Activated CD4-positive, alpha-beta T cell treated with anti-CD3 and anti-CD28 coated beads, Interleukin-2, Interleukin-4, amounts not matched to agents 100 ng/mL and 50 ng/mL, durations not matched to agents 16 hours and 8 hours (primary cell): Measurements from ENCODE around the gene ACBD3.
A peak's percentile ranks its signal among the peaks of the same experiment; 100 is the strongest.

Experiments used
- DNase-seq: peaks from one replicate; pipeline ENCODE4 v3.0.0-alpha.2; 2020; ENCODE audit warnings: low spot score

Gene ACBD3

GRCh38 chr1:226134170-226135058 is 52.1 kb downstream of the ACBD3 start:
- DNase-seq, result no peak

DNA sequence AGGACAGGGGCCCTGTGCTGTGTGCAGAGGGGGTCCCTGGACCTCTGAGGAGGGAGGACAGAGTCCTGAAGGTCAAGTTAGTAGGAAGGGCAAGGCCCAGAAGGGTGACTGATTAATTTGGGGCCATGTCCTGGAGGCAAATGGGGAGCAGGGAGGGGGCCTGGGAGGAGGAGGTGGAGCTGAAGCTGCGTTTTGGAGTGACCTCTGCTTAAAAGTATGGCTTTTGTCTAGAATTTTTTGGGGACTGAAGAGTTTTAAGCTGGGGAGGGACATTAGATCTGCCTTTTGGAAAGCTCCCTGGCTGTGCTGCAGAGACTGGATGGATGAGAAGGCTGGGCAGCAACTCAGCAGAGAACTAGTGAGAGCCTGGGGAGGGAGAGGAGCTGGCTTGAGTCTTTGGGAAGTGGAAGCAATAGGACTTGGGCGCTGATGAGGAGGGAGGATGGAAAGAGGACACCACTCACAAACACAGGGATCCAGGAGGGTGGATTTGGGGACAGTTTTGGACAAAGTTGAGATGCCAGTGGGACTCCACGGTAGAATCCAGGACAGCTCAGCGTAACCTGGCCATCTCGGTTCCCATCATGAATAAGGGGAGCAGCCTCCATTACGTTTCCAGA is 52.9 kb downstream of the ACBD3 start:
- DNase-seq, result no peak

DNA sequence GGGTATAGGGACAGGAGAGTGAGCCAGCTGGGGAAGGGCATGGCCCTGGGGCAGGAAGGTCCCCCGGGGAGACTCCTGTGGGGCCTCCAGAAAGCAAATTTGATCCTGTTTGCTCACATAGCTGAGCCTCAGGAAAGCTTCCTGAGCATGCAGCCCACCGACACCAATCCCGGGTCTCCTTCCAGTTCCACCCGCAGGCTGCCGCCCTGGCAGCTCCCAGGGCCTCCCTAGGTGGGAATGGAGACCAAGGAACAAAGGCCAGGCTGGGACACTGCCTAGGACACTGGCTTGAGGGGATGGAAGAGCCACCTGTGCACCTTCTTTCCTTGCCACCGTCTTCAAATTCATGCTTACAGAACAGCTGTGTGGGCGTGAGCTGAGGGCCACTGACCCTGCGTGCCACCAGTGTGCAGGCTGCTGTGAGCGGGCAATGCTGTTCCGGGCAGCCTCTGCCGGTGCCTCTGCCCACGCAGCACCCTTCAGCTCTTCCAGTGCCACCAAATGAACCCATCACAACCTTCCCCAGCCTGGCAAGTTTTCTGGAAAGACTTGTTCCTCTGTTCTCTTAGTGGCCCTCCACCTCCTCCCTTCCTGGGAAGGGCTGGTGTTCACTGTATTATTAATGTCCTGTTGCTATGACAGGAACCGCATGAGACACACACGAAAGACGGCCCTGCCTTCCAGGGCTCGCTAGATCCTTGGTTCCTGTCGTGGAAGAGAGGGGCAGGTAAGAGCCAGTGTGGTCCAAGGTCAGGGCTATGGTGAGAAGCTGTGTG is 53.6 kb downstream of the ACBD3 start:
- no peak for DNase-seq

- DNase-seq, result no peak
Observed at GRCh38 chr1:226131639-226132038, 54.9 kb downstream of the ACBD3 start.

GRCh38 chr1:226129230-226129629 is 57.3 kb downstream of the ACBD3 start:
- no peak for DNase-seq

GRCh38 chr1:226128487-226129075 is 58.0 kb downstream of the ACBD3 start:
- DNase-seq, result no peak

DNA sequence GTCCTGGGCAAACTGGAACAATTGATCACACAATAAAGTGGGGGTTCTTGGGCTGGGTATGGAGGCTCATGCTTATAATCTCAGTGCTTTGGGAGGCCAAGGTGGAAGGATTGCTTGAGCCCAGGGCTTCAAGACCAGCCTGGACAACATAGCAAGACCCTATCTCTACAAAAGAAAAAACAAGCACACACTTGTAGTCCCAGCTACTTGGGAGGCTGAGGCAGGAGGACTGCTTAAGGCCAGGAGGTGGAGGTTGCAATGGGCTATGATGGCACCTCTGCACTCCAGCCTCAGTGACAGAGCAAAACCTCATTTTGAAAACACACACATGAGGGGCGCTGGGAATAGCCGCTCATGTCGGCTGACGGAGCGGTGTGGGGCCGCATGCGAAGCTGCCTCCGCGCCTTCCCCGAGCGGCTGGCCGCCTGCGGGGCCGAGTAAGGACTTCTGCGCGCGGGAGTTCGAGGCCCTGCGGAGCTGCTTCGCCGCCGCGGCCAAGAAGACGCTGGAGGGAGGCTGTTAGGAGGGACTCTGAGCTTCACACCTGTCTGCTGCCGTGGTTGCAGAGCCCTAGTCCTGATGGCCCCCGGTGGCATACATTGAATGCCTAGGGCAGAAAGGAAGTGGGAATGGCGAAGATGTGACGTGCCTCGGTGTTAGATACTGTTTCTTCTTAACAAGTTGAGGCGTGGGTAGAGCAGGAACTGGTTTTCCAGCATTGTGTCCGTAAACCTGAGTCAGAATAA is 59.5 kb downstream of the ACBD3 start:
- DNase-seq, result no peak

- no peak for DNase-seq
Observed at GRCh38 chr1:226125831-226126230, 60.7 kb downstream of the ACBD3 start.

- peak; percentile 90 for DNase-seq
Observed at GRCh38 chr1:226125097-226125630, 61.4 kb downstream of the ACBD3 start.

GRCh38 chr1:226123591-226124471 is 62.7 kb downstream of the ACBD3 start:
- DNase-seq, result no peak

DNA sequence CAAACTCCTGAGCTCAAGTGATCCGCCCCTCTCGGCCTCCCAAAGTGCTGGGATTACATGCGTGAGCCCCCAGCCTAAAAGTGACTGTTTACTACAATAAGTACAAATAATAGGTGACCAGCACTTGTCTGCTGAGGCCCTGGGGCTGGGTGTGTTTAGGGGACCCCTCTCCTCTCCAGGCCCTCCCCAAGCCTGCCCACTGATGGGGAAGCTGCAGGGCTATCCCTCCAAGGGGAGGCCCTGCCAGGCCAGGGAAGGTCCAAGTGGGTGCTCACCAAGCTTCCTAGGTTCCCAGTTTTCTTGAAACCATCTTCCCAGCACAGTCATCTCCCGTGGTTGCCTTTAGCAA is 63.4 kb downstream of the ACBD3 start:
- DNase-seq, result no peak

DNA sequence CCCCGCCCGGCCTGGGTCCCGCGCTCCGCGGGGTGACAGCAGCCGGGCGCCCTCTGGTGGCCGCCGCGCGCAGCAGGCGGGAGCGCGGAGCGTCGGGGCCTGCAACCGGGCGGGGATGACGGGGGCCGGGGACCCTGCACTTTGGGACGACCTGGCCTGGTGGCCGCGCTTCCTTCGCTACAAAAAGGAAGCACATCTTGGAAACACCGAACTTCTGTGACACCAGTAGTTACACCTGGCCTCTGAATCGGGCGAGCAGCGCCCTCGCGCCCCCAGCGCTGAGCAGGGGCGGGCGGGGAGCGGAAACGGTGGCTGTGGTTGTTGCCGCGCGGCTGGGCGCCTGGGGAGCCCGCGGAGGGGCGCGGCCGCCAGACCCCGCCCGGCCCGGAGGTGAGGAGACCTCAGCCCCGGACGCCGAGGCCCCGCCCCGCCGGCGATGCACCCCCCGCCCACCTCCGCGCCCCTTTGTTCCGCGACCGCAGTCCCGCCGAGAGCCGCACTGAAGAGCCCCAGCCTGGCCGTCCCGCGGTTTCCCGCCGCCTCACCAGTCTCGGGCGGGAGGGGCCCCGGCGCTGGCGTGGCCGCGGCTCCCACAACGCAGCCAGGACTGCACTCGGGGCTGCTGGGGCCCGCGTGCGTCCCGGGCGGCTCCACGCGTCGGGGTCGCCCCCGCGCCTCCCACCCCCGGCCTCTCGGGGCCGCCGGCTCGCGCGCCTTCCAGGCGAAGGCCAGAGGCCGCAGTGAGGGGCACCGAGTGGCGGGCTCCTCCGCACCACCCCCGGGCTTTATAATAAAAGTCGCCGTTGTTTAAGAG is 64.7 kb downstream of the ACBD3 start:
- DNase-seq, result peak; percentile 70

DNA sequence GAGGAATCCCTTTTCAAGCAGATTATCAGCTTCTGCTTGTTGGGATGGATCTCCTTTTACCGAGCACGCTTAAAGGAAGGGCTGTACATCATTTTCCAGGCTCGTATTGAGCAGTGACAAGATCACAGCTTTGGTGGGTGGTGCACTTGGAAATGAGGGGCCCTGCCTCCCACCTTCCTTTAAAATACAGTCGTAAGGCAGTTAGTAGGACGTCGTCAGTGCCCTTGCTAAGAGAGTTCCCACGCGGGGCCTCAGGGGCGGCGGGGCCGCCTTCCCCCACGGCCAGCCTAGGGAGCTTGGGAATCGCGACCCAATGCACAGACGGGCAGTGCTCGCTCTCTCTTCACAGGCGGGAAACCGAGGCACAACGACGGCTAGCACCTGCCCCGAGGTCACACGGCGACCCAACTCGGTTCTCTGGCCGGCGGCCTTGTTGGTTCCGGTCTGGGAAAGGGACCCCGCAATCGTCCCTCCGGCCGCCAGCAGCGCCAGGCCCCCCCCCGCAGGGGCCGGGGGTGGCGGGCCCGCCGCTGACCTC is 65.4 kb downstream of the ACBD3 start:
- DNase-seq, result no peak

DNA sequence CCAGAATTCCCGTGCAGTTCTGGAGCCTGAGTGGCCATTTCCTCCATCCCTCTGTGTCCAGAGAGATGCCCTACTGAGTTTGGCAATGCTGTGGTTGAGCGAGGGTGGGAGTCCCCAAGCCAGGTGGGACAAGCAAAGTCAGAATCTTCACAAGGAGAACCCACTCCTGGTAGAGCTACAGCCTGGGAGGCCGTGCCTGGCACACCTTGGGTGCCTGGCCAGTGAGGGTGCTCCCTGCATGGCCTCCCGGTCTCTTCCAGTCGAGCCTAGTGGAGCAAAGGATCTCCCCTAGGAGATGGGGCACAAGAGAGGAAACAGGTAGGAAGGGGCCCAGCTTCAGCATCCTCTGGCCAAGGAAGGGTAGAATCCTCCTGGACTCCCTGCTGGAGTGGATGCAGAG is 66.1 kb downstream of the ACBD3 start:
- DNase-seq, result no peak

DNA sequence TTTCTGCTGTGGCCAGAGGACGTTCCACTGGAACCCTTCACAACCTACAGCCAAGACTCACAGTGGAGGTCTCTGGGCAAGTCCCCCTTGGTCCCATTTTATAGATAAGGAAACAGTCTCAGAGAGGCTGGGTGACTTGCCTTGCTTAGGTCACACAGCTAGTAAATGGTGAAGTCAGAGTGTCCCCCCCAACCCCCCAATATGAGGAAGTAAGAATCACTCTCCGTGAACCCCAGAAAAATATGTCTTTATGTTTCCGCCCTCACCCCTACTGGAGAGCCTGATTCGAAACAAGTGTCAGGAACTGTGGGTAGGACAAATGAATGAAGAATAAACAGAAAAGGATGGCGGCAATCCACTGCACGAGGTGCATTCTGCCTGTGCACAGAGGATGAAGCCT is 67.4 kb downstream of the ACBD3 start:
- DNase-seq, result no peak

GRCh38 chr1:226118357-226118756 is 68.2 kb downstream of the ACBD3 start:
- no peak for DNase-seq

DNA sequence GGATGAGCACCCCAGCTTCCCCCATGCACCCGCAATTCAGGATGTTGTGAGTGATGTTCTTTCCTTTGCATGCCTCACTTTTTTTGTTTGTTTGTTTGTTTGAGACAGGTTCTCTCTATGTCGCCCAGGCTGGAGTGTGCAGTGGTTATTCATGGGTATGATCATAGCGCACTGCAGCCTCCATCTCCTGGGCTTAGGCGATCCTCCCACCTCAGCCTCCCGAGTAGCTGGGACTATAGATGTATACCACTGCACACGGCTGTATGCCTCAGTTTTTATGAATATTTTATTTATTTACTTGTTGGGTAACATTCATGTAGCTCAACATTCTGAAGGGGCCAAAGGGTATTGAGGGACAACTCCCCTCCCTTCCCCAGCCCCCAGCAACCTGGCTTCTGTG is 69.2 kb downstream of the ACBD3 start:
- DNase-seq, result no peak

DNA sequence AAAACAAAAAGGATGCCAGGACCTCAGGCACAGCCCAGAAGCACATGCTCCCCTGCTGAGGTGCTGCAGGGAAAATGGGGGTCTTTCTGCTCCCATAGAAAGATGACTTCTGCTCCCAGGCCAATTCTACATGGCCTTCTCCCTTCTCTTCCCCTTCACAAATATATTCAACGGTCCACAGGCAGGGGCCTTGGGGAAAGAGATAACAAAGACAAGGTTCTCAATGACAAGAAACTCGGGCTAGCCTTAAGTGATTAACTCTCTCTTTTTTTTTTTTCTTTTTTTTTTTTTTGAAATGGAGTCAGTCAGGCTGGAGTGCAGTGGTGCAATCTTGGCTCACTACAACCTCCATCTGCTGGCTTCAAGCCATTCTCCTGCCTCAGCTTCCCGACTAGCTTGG is 69.9 kb downstream of the ACBD3 start:
- no peak for DNase-seq

DNA sequence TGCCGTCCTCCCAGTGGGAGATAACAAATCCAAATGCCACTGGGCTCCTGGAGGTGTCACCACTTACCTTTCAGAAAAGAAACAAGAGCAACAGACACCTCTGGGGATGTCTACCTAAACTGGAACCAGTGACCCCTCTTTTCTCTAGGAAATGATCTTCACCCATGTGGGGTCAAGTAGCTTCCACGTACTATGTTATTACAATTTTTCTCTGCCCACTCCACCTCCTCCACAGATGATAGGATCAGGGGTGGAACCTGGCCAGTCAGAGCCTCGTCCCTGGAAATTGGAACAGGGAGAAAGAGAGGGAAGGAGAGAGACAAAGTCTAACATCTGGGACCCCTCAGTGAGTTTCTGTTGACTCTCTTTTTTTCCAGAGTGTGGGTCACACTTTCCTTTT is 73.9 kb downstream of the ACBD3 start:
- DNase-seq, result no peak
